22Rv1 (cell line): Measurements from ENCODE around the gene TXLNG.

Experiments
- ZFX ChIP-seq: fragments of 450-650 bp; IDR thresholded peaks from 2 replicates; pipeline ENCODE4 v1.6.1; 2017; ENCODE audit warnings: antibody characterized with exemption, borderline replicate concordance
- TF ChIP-seq, protein P1 (sequence below): fragments of 450-650 bp; IDR thresholded peaks from 2 replicates; pipeline ENCODE4 v1.5.1; 2017; ENCODE audit warnings: mild to moderate bottlenecking

GRCh38 chrX:16842684-16843083 lies 56.4 kb downstream of the TXLNG start:
- TF ChIP-seq, protein P1, sequence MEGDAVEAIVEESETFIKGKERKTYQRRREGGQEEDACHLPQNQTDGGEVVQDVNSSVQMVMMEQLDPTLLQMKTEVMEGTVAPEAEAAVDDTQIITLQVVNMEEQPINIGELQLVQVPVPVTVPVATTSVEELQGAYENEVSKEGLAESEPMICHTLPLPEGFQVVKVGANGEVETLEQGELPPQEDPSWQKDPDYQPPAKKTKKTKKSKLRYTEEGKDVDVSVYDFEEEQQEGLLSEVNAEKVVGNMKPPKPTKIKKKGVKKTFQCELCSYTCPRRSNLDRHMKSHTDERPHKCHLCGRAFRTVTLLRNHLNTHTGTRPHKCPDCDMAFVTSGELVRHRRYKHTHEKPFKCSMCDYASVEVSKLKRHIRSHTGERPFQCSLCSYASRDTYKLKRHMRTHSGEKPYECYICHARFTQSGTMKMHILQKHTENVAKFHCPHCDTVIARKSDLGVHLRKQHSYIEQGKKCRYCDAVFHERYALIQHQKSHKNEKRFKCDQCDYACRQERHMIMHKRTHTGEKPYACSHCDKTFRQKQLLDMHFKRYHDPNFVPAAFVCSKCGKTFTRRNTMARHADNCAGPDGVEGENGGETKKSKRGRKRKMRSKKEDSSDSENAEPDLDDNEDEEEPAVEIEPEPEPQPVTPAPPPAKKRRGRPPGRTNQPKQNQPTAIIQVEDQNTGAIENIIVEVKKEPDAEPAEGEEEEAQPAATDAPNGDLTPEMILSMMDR, result no peak
- no peak for TF ChIP-seq ZFX
